Tibial artery (tissue), 4 donors: ENCODE data around the gene C1QTNF6.

Source experiments
- DNase-seq, 2 donors: peaks; one replicate each; pipeline ENCODE4 v3.0.0-alpha.2; 2019
- H3K27ac ChIP-seq, 2 donors: fragments of 200-600 bp; sonication (generic) in 1 of 2; 1 replicate in 1 of 2; 2 replicates in 1 of 2; pipeline ENCODE4 v1.5.1; 2018 to 2019; ENCODE audit warnings: mild to moderate bottlenecking in 1 of 2
- H3K27me3 ChIP-seq, 2 donors: fragments of 200-600 bp; sonication (generic) in 1 of 2; one replicate each; pipeline versions ENCODE4 v1.5.1 to v1.6.0; 2016 to 2019
- H3K36me3 ChIP-seq, 3 donors: fragments of 200-600 bp; sonication (generic) in 2 of 3; one replicate each; pipeline ENCODE4 v1.5.1; 2016 to 2019; ENCODE audit warnings: mild to moderate bottlenecking in 2 of 3
- H3K4me1 ChIP-seq, 4 donors: fragments of 200-600 bp; sonication (generic) in 2 of 4; 1 replicate in 3 of 4; 2 replicates in 1 of 4; pipeline ENCODE4 v1.5.1; 2016 to 2019
- H3K4me3 ChIP-seq, 2 donors: fragments of 200-600 bp; sonication (generic) in 1 of 2; 1 replicate in 1 of 2; 2 replicates in 1 of 2; pipeline ENCODE4 v1.5.1; 2018 to 2019; ENCODE audit warnings: mild to moderate bottlenecking in 2 of 2
- H3K9me3 ChIP-seq, 3 donors: fragments of 200-600 bp; sonication (generic) in 1 of 3; one replicate each; pipeline ENCODE4 v1.5.1; 2016 to 2019
- CTCF ChIP-seq, 2 experiments: fragments of 200-600 bp in 1 of 2; fragments of 450-650 bp in 1 of 2; IDR thresholded peaks; one replicate each; pipeline ENCODE4 v1.5.1; 2017 to 2019; ENCODE audit warnings: antibody characterized with exemption in 2 of 2, mild to moderate bottlenecking in 1 of 2, moderate library complexity in 1 of 2
- intact Hi-C: fragments of 100-400 bp; cut with DNase I; formaldehyde crosslinking; loops from one replicate; pipeline ENCODE4 v1.15.0; 2023; ENCODE audit warnings: low total_unique reads

The C1QTNF6 gene

GRCh38 chr22:37180531-37181231 is 7.4 kb downstream of the C1QTNF6 start:
- no peak overlapping the region for H3K4me3 ChIP-seq
- DNase-seq: no peak
- H3K36me3 ChIP-seq: no peaks in the 10 kb centered on the region
- intact Hi-C loops: no loop called here
- peaks cover 0 to 26% (median 17%) of the 10 kb centered on the region in 4 donors for H3K4me1 ChIP-seq
- H3K9me3 ChIP-seq: no peaks in the 10 kb centered on the region
- no peak for TF ChIP-seq CTCF (IDR thresholded peaks at IDR 0.05)
- peaks cover 0 to 15% of the 10 kb centered on the region in 2 donors for H3K27me3 ChIP-seq
- no peak overlapping the region for H3K27ac ChIP-seq

GRCh38 chr22:37179622-37180420 is 8.2 kb downstream of the C1QTNF6 start:
- TF ChIP-seq CTCF (IDR thresholded peaks at IDR 0.05): no peak
- Histone ChIP-seq H3K36me3 (no peaks in the 10 kb centered on the region), H3K9me3 (no peaks in the 10 kb centered on the region), H3K4me3 (no peak overlapping the region), H3K27me3 (peaks cover 0 to 18% of the 10 kb centered on the region in 2 donors), H3K27ac (no peak overlapping the region), H3K4me1 (peaks cover 0 to 30% (median 18%) of the 10 kb centered on the region in 4 donors)
- intact Hi-C loops: no loop called here
- no peak for DNase-seq

GRCh38 chr22:37179126-37179470 is 8.9 kb downstream of the C1QTNF6 start:
- no peak for DNase-seq
- intact Hi-C loops: no loop called here
- peaks cover 0 to 19% of the 10 kb centered on the region in 2 donors for H3K27me3 ChIP-seq
- H3K4me1 ChIP-seq: peaks cover 0 to 30% (median 18%) of the 10 kb centered on the region in 4 donors
- H3K9me3 ChIP-seq: no peaks in the 10 kb centered on the region
- no peak overlapping the region for H3K27ac ChIP-seq
- TF ChIP-seq CTCF (IDR thresholded peaks at IDR 0.05): no peak
- H3K36me3 ChIP-seq: no peaks in the 10 kb centered on the region
- no peak overlapping the region for H3K4me3 ChIP-seq

GRCh38 chr22:37178350-37179125 is 9.5 kb downstream of the C1QTNF6 start:
- intact Hi-C loops: no loop called here
- no peak for TF ChIP-seq CTCF (IDR thresholded peaks at IDR 0.05)

GRCh38 chr22:37177755-37178154 is 10.3 kb downstream of the C1QTNF6 start:
- no peak overlapping the region for H3K27ac ChIP-seq
- no peaks in the 10 kb centered on the region for H3K9me3 ChIP-seq
- no peaks in the 10 kb centered on the region for H3K36me3 ChIP-seq
- peaks cover 0 to 27% of the 10 kb centered on the region in 2 donors for H3K27me3 ChIP-seq
- intact Hi-C loops: no loop called here
- no peak for DNase-seq
- H3K4me1 ChIP-seq: peaks cover 0 to 30% (median 18%) of the 10 kb centered on the region in 4 donors
- no peak for TF ChIP-seq CTCF (IDR thresholded peaks at IDR 0.05)
- H3K4me3 ChIP-seq: no peak overlapping the region

More at GRCh38 chr22:37178350-37179125, 9.5 kb downstream of the C1QTNF6 start:
- H3K9me3 ChIP-seq: no peaks in the 10 kb centered on the region
- H3K4me3 ChIP-seq: no peak overlapping the region
- peaks cover 0 to 21% of the 10 kb centered on the region in 2 donors for H3K27me3 ChIP-seq
- peaks cover 0 to 30% (median 18%) of the 10 kb centered on the region in 4 donors for H3K4me1 ChIP-seq
- no peaks in the 10 kb centered on the region for H3K36me3 ChIP-seq
- no peak for DNase-seq
- H3K27ac ChIP-seq: no peak overlapping the region
